GM18519 (cell line): ENCODE data around the gene NMRK1.
A peak's percentile ranks its signal among the peaks of the same experiment; 100 is the strongest.

Source experiments
- ATAC-seq: cut with Tn5 transposase; IDR thresholded peaks from one replicate; pipeline ENCODE4 v1.9.1; 2021; ENCODE audit warnings: mild to moderate bottlenecking, moderate library complexity; ENCODE audit not compliant: unreplicated experiment, low FRiP score

NMRK1 gene

GRCh38 chr9:75063556-75064305 lies 24.2 kb downstream of the NMRK1 start:
- no peak for ATAC-seq

- no peak for ATAC-seq
Observed at GRCh38 chr9:75061169-75061568, 26.8 kb downstream of the NMRK1 start.

- ATAC-seq: no peak
Observed at GRCh38 chr9:75054368-75055001, 33.5 kb downstream of the NMRK1 start.

- ATAC-seq: peak; percentile 99
Observed at GRCh38 chr9:75053869-75054268, 34.1 kb downstream of the NMRK1 start.

GRCh38 chr9:75051285-75051684 lies 36.7 kb downstream of the NMRK1 start:
- no peak for ATAC-seq

- ATAC-seq: no peak
Observed at GRCh38 chr9:75047506-75047905, 40.4 kb downstream of the NMRK1 start.

GRCh38 chr9:75046725-75047345 lies 41.1 kb downstream of the NMRK1 start:
- ATAC-seq: no peak

GRCh38 chr9:75041041-75041440 lies 46.9 kb downstream of the NMRK1 start:
- no peak for ATAC-seq

GRCh38 chr9:75039801-75040200 lies 48.2 kb downstream of the NMRK1 start:
- ATAC-seq: no peak

GRCh38 chr9:75039009-75039408 lies 48.9 kb downstream of the NMRK1 start:
- no peak for ATAC-seq

GRCh38 chr9:75036793-75037192 lies 51.2 kb downstream of the NMRK1 start:
- ATAC-seq: no peak

- no peak for ATAC-seq
Observed at GRCh38 chr9:75033791-75034473, 54.0 kb downstream of the NMRK1 start.

- ATAC-seq: peak; percentile 23
Observed at GRCh38 chr9:75027187-75028107, 60.5 kb downstream of the NMRK1 start.

- ATAC-seq: no peak
Observed at GRCh38 chr9:75023846-75024245, 64.1 kb downstream of the NMRK1 start.

GRCh38 chr9:75019654-75020053 lies 68.3 kb downstream of the NMRK1 start:
- ATAC-seq: no peak

GRCh38 chr9:75019022-75019421 lies 68.9 kb downstream of the NMRK1 start:
- ATAC-seq: no peak

- no peak for ATAC-seq
Observed at GRCh38 chr9:75017378-75017777, 70.6 kb downstream of the NMRK1 start.

GRCh38 chr9:75013735-75014134 lies 74.2 kb downstream of the NMRK1 start:
- ATAC-seq: no peak
